Gastroesophageal sphincter (tissue), 3 donors: Measurements from ENCODE around the gene NPAS1.

Experiments used
- CTCF ChIP-seq, 4 experiments: fragments of 200-600 bp in 2 of 4; fragments of 450-650 bp in 2 of 4; sonication (generic) in 1 of 4; IDR thresholded peaks; one replicate each; pipeline ENCODE4 v1.5.1; 2017 to 2019; ENCODE audit warnings: antibody characterized with exemption in 4 of 4, mild to moderate bottlenecking in 2 of 4, moderate library complexity in 2 of 4
- EP300 ChIP-seq: sonication (generic); formaldehyde crosslinking; IDR thresholded peaks from one replicate; pipeline ENCODE4 v1.6.1; 2017; ENCODE audit warnings: antibody characterized with exemption, mild to moderate bottlenecking
- POLR2AphosphoS5 ChIP-seq: sonication (generic); formaldehyde crosslinking; IDR thresholded peaks from one replicate; pipeline ENCODE4 v1.6.1; 2017; ENCODE audit warnings: antibody characterized with exemption

GRCh38 chr19:47074621-47075020 is 55.0 kb downstream of the NPAS1 start:
- TF ChIP-seq CTCF (IDR thresholded peaks at IDR 0.05) (no peak), POLR2AphosphoS5 (no peak), EP300 (no peak)
